ENCODE measurements around the gene ACTR1B.
"Not testable (repeated sequence)": the region's sequence is repeated elsewhere in the genome, so short reads cannot be mapped to it uniquely, and the experiment has no call there.

GRCh38 chr2:97618939-97619827, 44.7 kb downstream of the ACTR1B start:
- not testable (repeated sequence) for TF ChIP-seq CTCF (conservative IDR thresholded peaks at IDR 0.05; ENCODE audit: low read depth, low read length); POLR2A (IDR thresholded peaks at IDR 0.05; ENCODE audit: low read depth, low read length); RFX5 (IDR thresholded peaks at IDR 0.05; ENCODE audit: low read depth, low read length); BHLHE40 (IDR thresholded peaks at IDR 0.05; ENCODE audit: low read depth, low read length)
